ENCODE data around the gene DDHD1.
"Not testable (repeated sequence)": the region's sequence is repeated elsewhere in the genome, so short reads cannot be mapped to it uniquely, and the experiment has no call there.

DNA sequence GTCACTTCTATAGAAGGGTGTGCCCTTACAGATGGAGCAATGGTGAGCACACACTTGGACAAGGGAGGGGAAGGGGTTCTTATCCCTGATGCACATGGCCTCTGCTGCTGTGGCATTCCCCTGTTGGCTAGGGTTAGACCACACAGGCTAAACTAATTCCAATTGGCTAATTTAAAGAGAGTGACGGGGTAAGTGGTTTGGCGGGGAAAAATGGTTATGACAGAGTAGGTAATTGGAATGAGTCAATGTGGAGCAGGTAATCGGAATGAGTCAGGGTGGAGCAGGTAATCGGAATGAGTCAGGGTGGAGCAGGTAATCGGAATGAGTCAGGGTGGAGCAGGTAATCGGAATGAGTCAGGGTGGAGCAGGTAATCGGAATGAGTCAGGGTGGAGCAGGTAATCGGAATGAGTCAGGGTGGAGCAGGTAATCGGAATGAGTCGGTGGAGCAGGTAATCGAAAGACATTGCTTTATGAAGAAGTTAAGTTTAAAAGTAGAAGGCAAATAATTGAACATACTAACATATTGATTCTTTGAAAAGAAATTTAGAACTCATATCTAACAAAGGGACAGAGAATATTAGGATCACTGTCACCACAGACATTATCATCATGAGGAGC, 28.4 kb upstream of the DDHD1 start:
- TF ChIP-seq, protein P1, sequence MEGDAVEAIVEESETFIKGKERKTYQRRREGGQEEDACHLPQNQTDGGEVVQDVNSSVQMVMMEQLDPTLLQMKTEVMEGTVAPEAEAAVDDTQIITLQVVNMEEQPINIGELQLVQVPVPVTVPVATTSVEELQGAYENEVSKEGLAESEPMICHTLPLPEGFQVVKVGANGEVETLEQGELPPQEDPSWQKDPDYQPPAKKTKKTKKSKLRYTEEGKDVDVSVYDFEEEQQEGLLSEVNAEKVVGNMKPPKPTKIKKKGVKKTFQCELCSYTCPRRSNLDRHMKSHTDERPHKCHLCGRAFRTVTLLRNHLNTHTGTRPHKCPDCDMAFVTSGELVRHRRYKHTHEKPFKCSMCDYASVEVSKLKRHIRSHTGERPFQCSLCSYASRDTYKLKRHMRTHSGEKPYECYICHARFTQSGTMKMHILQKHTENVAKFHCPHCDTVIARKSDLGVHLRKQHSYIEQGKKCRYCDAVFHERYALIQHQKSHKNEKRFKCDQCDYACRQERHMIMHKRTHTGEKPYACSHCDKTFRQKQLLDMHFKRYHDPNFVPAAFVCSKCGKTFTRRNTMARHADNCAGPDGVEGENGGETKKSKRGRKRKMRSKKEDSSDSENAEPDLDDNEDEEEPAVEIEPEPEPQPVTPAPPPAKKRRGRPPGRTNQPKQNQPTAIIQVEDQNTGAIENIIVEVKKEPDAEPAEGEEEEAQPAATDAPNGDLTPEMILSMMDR (IDR thresholded peaks at IDR 0.05), result not testable (repeated sequence)
- TF ChIP-seq POLR2AphosphoS5 (IDR thresholded peaks at IDR 0.05; ENCODE audit: low read depth, low read length), result not testable (repeated sequence)
